Measurements from ENCODE around the gene PAK1. TPM values are rescaled to one million over a fixed set of nuclear protein-coding genes. Genes with fewer than 3 reads are reported as not detected.

PAK1 gene
- total RNA-seq, 6 donors from 2014 or later = 14.9 to 49.2 (median 30.1) TPM

- no peaks in the 10 kb centered on the region for H3K36me3 ChIP-seq
- 89 to 92% methylated on average over 1 of the region's 1 CpG for WGBS, 2 donors
- no peak overlapping the region for H3K4me3 ChIP-seq
- H3K4me1 ChIP-seq = no peaks in the 10 kb centered on the region
- no peak for DNase-seq
- no peak for ATAC-seq (ENCODE audit: low FRiP score in 2 of 2)
- no peak overlapping the region for H3K27ac ChIP-seq
- TF ChIP-seq EP300 (IDR thresholded peaks at IDR 0.05) (no peak), CTCF (IDR thresholded peaks at IDR 0.05) (no peak), POLR2AphosphoS5 (IDR thresholded peaks at IDR 0.05) (no peak), POLR2A (IDR thresholded peaks at IDR 0.05) (no peak)
- H3K9me3 ChIP-seq = no peaks in the 10 kb centered on the region
- no peaks in the 10 kb centered on the region for H3K27me3 ChIP-seq
These were observed 24.1 kb downstream of the PAK1 start for GRCh38 chr11:77449784-77450183.

GRCh38 chr11:77449060-77449521 is 24.8 kb downstream of the PAK1 start:
- Histone ChIP-seq H3K4me3 (no peak overlapping the region), H3K9me3 (no peaks in the 10 kb centered on the region), H3K27ac (peak overlapping the region in 1 of 4 donors; percentile 73), H3K36me3 (no peaks in the 10 kb centered on the region), H3K27me3 (no peaks in the 10 kb centered on the region), H3K4me1 (peaks cover 0 to 1% (median 0%) of the 10 kb centered on the region in 4 donors)
- peak in 1 of 2 donors; percentile 37 for DNase-seq
- 34 to 50% methylated on average over 5 of the region's 5 CpGs for WGBS, 2 donors
- no peak for ATAC-seq (ENCODE audit: low FRiP score in 2 of 2)
- no peak for TF ChIP-seq CTCF (IDR thresholded peaks at IDR 0.05)
- no peak for TF ChIP-seq POLR2AphosphoS5 (IDR thresholded peaks at IDR 0.05)
- no peak for TF ChIP-seq POLR2A (IDR thresholded peaks at IDR 0.05)

GRCh38 chr11:77448269-77448668 is 25.6 kb downstream of the PAK1 start:
- 69 to 75% methylated on average over 2 of the region's 2 CpGs for WGBS, 2 donors
- Histone ChIP-seq H3K4me3 (no peak overlapping the region), H3K36me3 (no peaks in the 10 kb centered on the region), H3K27me3 (no peaks in the 10 kb centered on the region), H3K4me1 (peaks cover 0 to 2% (median 0%) of the 10 kb centered on the region in 4 donors), H3K27ac (no peak overlapping the region), H3K9me3 (no peaks in the 10 kb centered on the region)
- DNase-seq (no peak), ATAC-seq (ENCODE audit: low FRiP score in 2 of 2) (no peak)
- TF ChIP-seq POLR2AphosphoS5 (IDR thresholded peaks at IDR 0.05) (no peak), CTCF (IDR thresholded peaks at IDR 0.05) (no peak), POLR2A (IDR thresholded peaks at IDR 0.05) (no peak), EP300 (IDR thresholded peaks at IDR 0.05) (no peak)

- Histone ChIP-seq H3K27ac (no peak overlapping the region), H3K27me3 (no peaks in the 10 kb centered on the region), H3K36me3 (no peaks in the 10 kb centered on the region), H3K4me1 (peaks cover 0 to 2% (median 0%) of the 10 kb centered on the region in 4 donors), H3K4me3 (no peak overlapping the region), H3K9me3 (no peaks in the 10 kb centered on the region)
- DNase-seq = no peak
- ATAC-seq (ENCODE audit: low FRiP score in 2 of 2) = no peak
- 86 to 90% methylated on average over 8 of the region's 8 CpGs for WGBS, 2 donors
- TF ChIP-seq POLR2A (IDR thresholded peaks at IDR 0.05) = no peak
- TF ChIP-seq POLR2AphosphoS5 (IDR thresholded peaks at IDR 0.05) = no peak
- TF ChIP-seq EP300 (IDR thresholded peaks at IDR 0.05) = no peak
- no peak for TF ChIP-seq CTCF (IDR thresholded peaks at IDR 0.05)
These were observed 26.8 kb downstream of the PAK1 start for GRCh38 chr11:77446911-77447629.

- no peak for DNase-seq
- Histone ChIP-seq H3K4me3 (no peak overlapping the region), H3K4me1 (peaks cover 0 to 2% (median 0%) of the 10 kb centered on the region in 4 donors), H3K9me3 (no peaks in the 10 kb centered on the region), H3K27ac (no peak overlapping the region), H3K27me3 (no peaks in the 10 kb centered on the region), H3K36me3 (no peaks in the 10 kb centered on the region)
- WGBS, 2 donors = 67 to 81% methylated on average over 7 of the region's 7 CpGs
- no peak for ATAC-seq (ENCODE audit: low FRiP score in 2 of 2)
- TF ChIP-seq CTCF (IDR thresholded peaks at IDR 0.05) (no peak), POLR2A (IDR thresholded peaks at IDR 0.05) (no peak), POLR2AphosphoS5 (IDR thresholded peaks at IDR 0.05) (no peak), EP300 (IDR thresholded peaks at IDR 0.05) (no peak)
These were observed 29.6 kb downstream of the PAK1 start for GRCh38 chr11:77444261-77444660.
